Endothelial cell of umbilical vein (primary cell): ENCODE measurements around the gene SLC25A3. TPM values are rescaled to one million over a fixed set of nuclear protein-coding genes. Genes with fewer than 3 reads are reported as not detected.

Experiments
- BruUV-seq: library from RNA; stranded (reverse); fragments of 400-500 nt; replicated peaks from 2 replicates; lab custom pipeline; 2021; lab: Mats Ljungman, UMichigan
- CTCF ChIA-PET: fragments of 300-600, 350-600 bp; sonication (Branson Sonifier 250); formaldehyde crosslinking; loops from one replicate; lab custom pipeline; 2021; ENCODE audit warnings: antibody characterized with exemption, inconsistent platforms; lab: Charles Lee
- POLR2A ChIA-PET: fragments of 300-600, 350-600 bp; sonication (Branson Sonifier 250); formaldehyde crosslinking; loops from one replicate; lab custom pipeline; 2021; ENCODE audit warnings: antibody characterized with exemption, inconsistent platforms; lab: Charles Lee
- DNase-seq: peaks from one replicate; pipeline ENCODE4 v3.0.0-alpha.2; 2011; ENCODE audit warnings: low read depth, low spot score
- FAIRE-seq: peaks from 2 replicates; lab custom pipeline; 2011; peaks lifted over from hg19 to GRCh38; lab: Jason Lieb, UNC
- H2AFZ ChIP-seq: 2 replicates; pipeline ENCODE4 v1.6.0; 2012; ENCODE audit warnings: low read depth, low read length, control low read depth, inconsistent platforms
- H3K27ac ChIP-seq: 2 replicates; pipeline ENCODE4 v1.5.1; 2011; ENCODE audit warnings: low read depth, mild to moderate bottlenecking, control low read depth, low read length, moderate library complexity; ENCODE audit not compliant: insufficient read depth
- H3K27me3 ChIP-seq, 2 experiments: 2 replicates each; pipeline versions ENCODE4 v1.6.0 to v1.6.1; 2011; ENCODE audit warnings: low read length in 2 of 2, mixed read lengths in 1 of 2; ENCODE audit not compliant: control insufficient read depth in 2 of 2, insufficient read depth in 2 of 2
- H3K36me3 ChIP-seq, 2 experiments: 2 replicates in 1 of 2; 3 replicates in 1 of 2; pipeline ENCODE4 v1.5.1; 2011; ENCODE audit warnings: low read length in 2 of 2, mild to moderate bottlenecking in 1 of 2, moderate library complexity in 1 of 2; ENCODE audit not compliant: control insufficient read depth in 2 of 2, insufficient read depth in 2 of 2; ENCODE audit errors: extremely low read depth in 1 of 2
- H3K4me1 ChIP-seq: 3 replicates; pipeline ENCODE4 v1.5.1; 2011; ENCODE audit warnings: mild to moderate bottlenecking, low read length; ENCODE audit not compliant: control insufficient read depth, insufficient read depth; ENCODE audit errors: extremely low read depth
- H3K4me2 ChIP-seq: 2 replicates; pipeline ENCODE4 v1.6.1; 2011; ENCODE audit warnings: low read length, control low read depth, mixed read lengths; ENCODE audit not compliant: insufficient read depth
- H3K4me3 ChIP-seq, 3 experiments: fragments of 200-600 bp in 1 of 3; sonication (generic), shearing (Covaris generic) in 1 of 3; replicated peaks in 1 of 3; 2 replicates each; pipeline ENCODE4 v1.5.1; 2011 to 2016; ENCODE audit warnings: control low read depth in 3 of 3, low read length in 3 of 3, mild to moderate bottlenecking in 2 of 3, inconsistent platforms in 1 of 3, low read depth in 1 of 3, moderate library complexity in 1 of 3; ENCODE audit not compliant: insufficient read depth in 1 of 3
- H3K79me2 ChIP-seq: 2 replicates; pipeline ENCODE4 v1.6.0; 2012; ENCODE audit warnings: low read length, inconsistent platforms; ENCODE audit not compliant: control insufficient read depth, insufficient read depth
- H3K9ac ChIP-seq: replicated peaks from 2 replicates; pipeline ENCODE3; 2011; ENCODE audit warnings: low read length, control low read depth; ENCODE audit not compliant: insufficient read depth; ENCODE audit errors: extremely low read depth
- H3K9me1 ChIP-seq: replicated peaks from 3 replicates; pipeline ENCODE4 v1.6.0; 2011; ENCODE audit warnings: mild to moderate bottlenecking, low read length; ENCODE audit not compliant: control insufficient read depth, insufficient read depth; ENCODE audit errors: extremely low read depth
- H3K9me3 ChIP-seq: replicated peaks from 2 replicates; pipeline ENCODE4 v1.5.1; 2012; ENCODE audit warnings: low read length, inconsistent platforms; ENCODE audit not compliant: control insufficient read depth, insufficient read depth
- H4K20me1 ChIP-seq: replicated peaks from 2 replicates; pipeline ENCODE3; 2011; ENCODE audit warnings: mild to moderate bottlenecking, low read length; ENCODE audit not compliant: control insufficient read depth, insufficient read depth; ENCODE audit errors: extremely low read depth
- CTCF ChIP-seq, 2 donors: IDR thresholded peaks; 1 replicate in 1 of 2; 2 replicates in 1 of 2; pipeline ENCODE4 v1.5.1; 2011; ENCODE audit warnings: low read length in 2 of 2, mild to moderate bottlenecking in 2 of 2, moderate library complexity in 2 of 2, control low read depth in 1 of 2, inconsistent platforms in 1 of 2, low read depth in 1 of 2; ENCODE audit not compliant: insufficient read depth in 1 of 2; ENCODE audit errors: extremely low read depth in 1 of 2
- EZH2 ChIP-seq: IDR thresholded peaks from 2 replicates; pipeline ENCODE4 v1.6.1; 2012; ENCODE audit warnings: borderline replicate concordance, low read depth, mild to moderate bottlenecking, moderate library complexity, low read length, inconsistent platforms; ENCODE audit not compliant: severe bottlenecking
- FOS ChIP-seq: IDR thresholded peaks from 2 replicates; pipeline ENCODE4 v1.6.1; 2011; ENCODE audit warnings: mild to moderate bottlenecking, low read length, moderate library complexity, borderline replicate concordance; ENCODE audit not compliant: insufficient read depth
- MAX ChIP-seq: IDR thresholded peaks from 2 replicates; pipeline ENCODE4 v1.6.1; 2011; ENCODE audit not compliant: insufficient read depth, insufficient read length
- MYC ChIP-seq: IDR thresholded peaks from one replicate; pipeline ENCODE4 v1.6.1; 2011; ENCODE audit warnings: mild to moderate bottlenecking, low read depth, low read length
- POLR2A ChIP-seq: IDR thresholded peaks from 2 replicates; pipeline ENCODE4 v1.6.1; 2012; ENCODE audit warnings: low read depth, mild to moderate bottlenecking, control low read depth, low read length
- dilution Hi-C: fragments of 300-500 bp; cut with MboI; formaldehyde crosslinking; loops from one replicate; pipeline ENCODE4 v1.15.0; 2019; ENCODE audit warnings: low sequenced_read_pairs; ENCODE audit not compliant: extremely low pct_ligation_motif_present
- intact Hi-C: fragments of 100-400 bp; cut with micrococcal nuclease; formaldehyde crosslinking; loops from one replicate; pipeline ENCODE4 v1.10.0; 2022
- polyA plus RNA-seq, 4 experiments: library from polyadenylated mRNA; depleted of rRNA in 3 of 4; stranded (reverse) in 3 of 4; unstranded in 1 of 4; fragments of >200 nt; gene quantifications; 2 replicates each; pipeline versions ENCODE4 v1.2.1 to v1.2.3, GENCODE V29; 2011 to 2012; ENCODE audit warnings: missing spikeins in 1 of 4
- total RNA-seq: library from RNA; stranded (reverse); gene quantifications from 2 replicates; pipeline ENCODE4 v1.2.3, GENCODE V29; 2021

Gene SLC25A3
- total and polyA plus RNA-seq, 2 donors (not counting 3 experiments of a cell fraction or from before 2014, with no cell fraction given): 797 to 1,103 TPM

DNA sequence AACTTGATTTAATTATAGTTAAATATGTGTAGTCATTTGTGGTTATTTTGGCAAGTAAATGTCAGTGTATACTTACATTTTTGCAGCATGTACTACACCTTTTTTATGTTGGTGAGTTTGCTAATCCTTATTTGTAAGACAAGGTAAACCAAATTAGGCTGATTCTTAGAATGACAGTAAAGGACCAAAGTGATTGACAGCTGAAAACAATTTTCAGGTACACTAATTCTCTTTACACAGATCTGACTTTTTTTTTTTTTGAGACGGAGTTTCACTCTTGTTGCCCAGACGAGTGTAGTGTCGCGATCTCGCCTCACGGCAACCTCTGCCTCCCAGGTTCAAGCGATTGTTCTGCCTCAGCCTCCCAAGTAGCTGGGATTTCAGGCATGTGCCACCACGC, 8.4 kb downstream of the SLC25A3 start:
- H3K9me1 ChIP-seq: no peaks in the 10 kb centered on the region
- H3K36me3 ChIP-seq: peaks cover 32 to 48% of the 10 kb centered on the region in 2 experiments
- CTCF ChIA-PET: interaction anchor here (0.8 to 1.5 kb wide), 2 partner anchors 8 to 35 kb away, joined by 3 to 4 read pairs; partner anchors contain the start of gene SLC25A3
- TF ChIP-seq POLR2A (no peak), MYC (no peak), CTCF (IDR thresholded peaks at IDR 0.05; ENCODE audit: extremely low read depth in 1 of 2, insufficient read depth in 1 of 2, low read depth in 1 of 2, low read length in 2 of 2) (no peak), FOS (no peak), EZH2 (no peak), MAX (no peak)
- H3K4me1 ChIP-seq: no peaks in the 10 kb centered on the region
- H3K79me2 ChIP-seq: peaks cover 16% of the 10 kb centered on the region
- H3K27ac ChIP-seq: no peak overlapping the region
- H3K4me3 ChIP-seq: no peak overlapping the region
- BruUV-seq: no TSS peak
- dilution Hi-C loops: no loop called here
- DNase-seq: no peak
- H3K9ac ChIP-seq: no peak overlapping the region
- no peak for FAIRE-seq
- intact Hi-C loops: no loop called here
- H4K20me1 ChIP-seq: peaks cover 3% of the 10 kb centered on the region
- no peak overlapping the region for H3K4me2 ChIP-seq
- no peak overlapping the region for H2AFZ ChIP-seq
- H3K27me3 ChIP-seq: no peaks in the 10 kb centered on the region
- POLR2A ChIA-PET: interaction anchor here (0.6 kb wide), 1 partner anchor 32 kb away, joined by 3 read pairs; no protein-coding TSS in a partner anchor
- no peaks in the 10 kb centered on the region for H3K9me3 ChIP-seq
